Measurements from ENCODE around the gene RASSF5.

Gene RASSF5

GRCh38 chr1:206498685-206499084 lies 8.6 kb upstream of the RASSF5 start:
- DNase-seq, result no peak

GRCh38 chr1:206500046-206500445 lies 7.3 kb upstream of the RASSF5 start:
- no peak for DNase-seq

- no peak for DNase-seq
Observed at GRCh38 chr1:206501881-206502280, 5.5 kb upstream of the RASSF5 start.

GRCh38 chr1:206502403-206502802 lies 4.9 kb upstream of the RASSF5 start:
- no peak for DNase-seq

DNA sequence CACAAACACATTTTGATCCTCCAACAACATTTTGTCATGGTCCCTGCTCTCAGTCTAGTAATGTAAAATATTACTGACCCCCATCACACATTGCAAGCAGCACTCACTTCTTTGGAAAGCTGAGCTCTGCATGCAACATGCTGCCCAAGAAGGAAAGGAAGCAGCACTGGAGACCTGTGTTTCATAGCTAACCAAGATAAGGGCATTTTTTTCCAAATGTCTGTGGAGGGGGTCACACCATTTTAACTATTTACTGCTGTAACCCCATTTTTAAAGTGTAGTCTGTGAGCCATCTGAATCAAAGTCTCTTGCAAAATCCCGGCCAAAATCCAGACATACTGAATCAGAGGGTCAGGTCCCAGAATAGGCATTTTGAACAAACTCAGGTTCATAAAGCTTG lies 4.5 kb upstream of the RASSF5 start:
- no peak for DNase-seq

- no peak for DNase-seq
Observed at GRCh38 chr1:206503591-206504362, 3.6 kb upstream of the RASSF5 start.

GRCh38 chr1:206504363-206504713 lies 3.0 kb upstream of the RASSF5 start:
- DNase-seq, result no peak

GRCh38 chr1:206505702-206506355 lies 1.5 kb upstream of the RASSF5 start:
- peak; percentile 15 for DNase-seq

- DNase-seq, result peak; percentile 37
Observed at GRCh38 chr1:206506405-206507283, 687 bp upstream of the RASSF5 start.

- DNase-seq, result no peak
Observed at GRCh38 chr1:206508130-206508889, 979 bp downstream of the RASSF5 start.

DNA sequence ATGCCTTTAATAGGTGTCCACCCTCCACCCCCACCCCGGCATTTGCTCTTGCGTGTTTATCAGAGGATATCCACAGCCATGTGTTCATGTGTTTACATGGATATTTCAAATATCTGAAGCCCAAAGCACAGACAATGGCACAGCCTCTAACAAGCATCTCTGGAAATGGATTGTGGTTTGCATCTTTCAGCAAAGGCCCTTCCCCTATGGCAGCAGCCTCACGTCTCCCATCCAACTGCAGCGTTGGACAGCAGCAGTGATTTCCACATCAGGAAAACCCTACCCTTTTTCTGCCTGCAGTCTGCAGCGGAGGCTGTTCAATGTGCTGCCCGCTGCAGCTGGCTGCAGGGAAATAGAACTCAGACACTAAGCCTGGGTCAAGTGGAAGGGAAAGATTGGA lies 1.6 kb downstream of the RASSF5 start:
- no peak for DNase-seq

DNA sequence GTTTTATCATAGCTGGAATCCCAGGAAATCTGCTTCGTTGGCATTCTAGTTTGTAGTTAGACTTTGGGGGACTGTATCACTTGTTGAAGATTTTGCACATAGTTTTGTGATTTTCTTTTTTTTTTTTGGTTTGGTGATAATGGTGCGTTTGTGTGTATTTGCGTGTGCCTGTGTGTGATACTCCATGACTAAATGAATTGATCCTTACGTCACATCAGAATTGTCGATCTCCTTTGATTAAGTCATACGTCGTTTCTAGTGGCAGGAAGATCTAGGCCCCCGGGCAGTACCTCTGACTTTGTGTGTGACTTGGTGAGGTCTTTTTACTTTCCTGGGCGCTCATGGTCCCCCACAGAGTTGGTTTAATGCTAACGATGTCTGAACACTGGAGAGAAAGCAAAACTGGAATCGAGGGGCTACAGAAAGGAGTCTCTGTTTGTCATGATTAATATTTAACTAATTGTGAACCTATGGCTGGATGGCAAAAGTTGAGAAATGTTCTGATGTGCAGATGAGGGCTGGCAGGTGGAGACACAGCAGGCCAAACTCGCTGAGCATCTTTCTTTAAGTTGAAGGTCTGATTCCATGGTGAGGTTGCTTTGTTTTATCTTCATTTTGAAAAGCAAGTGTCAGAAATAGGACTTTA lies 2.4 kb downstream of the RASSF5 start:
- no peak for DNase-seq

DNA sequence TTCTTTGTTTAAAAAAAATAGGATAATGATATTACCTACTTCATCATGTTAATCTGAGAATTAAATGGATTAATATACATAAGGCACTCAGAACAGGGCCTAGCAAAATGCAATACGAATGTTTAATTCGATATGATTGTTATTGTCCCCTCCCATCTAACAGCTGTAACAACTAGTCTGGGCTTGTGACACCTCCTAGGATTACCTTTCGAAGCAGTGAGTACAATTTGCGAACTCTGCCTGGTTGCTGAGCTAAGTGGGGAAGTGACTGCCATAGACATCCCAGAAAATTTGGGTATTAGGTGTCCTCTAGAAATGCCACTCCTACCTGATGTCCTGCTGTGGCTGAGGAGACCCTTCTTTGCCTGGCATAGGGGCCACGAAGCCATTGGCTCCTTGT lies 3.0 kb downstream of the RASSF5 start:
- no peak for DNase-seq

GRCh38 chr1:206511362-206512057 lies 4.2 kb downstream of the RASSF5 start:
- DNase-seq, result no peak

DNA sequence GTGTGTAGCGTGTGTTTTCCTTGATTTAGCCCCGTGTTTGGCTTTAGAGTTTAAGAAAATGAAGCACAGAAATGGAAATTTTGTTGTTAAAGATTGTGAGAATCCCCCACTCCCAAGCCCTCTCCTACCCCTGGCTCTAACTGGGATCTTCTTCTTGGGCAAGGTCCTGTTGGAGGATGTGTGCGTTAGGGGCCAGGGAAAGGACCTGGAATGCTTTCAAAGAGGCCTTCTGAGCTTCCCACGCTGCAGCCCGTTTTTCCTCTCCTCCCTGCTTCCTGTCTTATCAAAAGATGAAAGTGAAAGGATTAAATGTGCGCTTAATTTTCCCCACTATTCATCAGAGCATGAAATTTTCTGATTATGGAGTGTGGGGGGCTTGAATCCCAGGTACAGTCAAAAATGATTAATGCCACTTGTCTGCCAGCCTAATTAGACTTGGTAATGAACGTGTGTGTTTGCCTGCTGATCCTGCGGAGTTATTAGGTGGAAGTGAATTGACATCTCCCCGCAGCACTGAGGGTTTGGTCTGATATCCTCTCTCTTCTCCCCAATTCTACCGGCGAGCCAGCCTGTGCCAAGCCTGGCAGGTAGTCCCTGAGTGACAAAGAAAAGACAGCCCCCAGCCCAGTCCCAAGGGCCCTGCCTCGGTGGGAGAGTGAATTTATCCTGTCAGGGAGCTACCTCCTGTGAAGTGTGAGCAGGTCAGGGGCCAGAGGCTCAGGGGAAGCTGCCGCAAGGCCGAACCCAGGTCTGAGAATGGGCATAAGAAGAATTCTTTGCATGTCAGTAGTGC lies 4.9 kb downstream of the RASSF5 start:
- DNase-seq, result peak; percentile 35

DNA sequence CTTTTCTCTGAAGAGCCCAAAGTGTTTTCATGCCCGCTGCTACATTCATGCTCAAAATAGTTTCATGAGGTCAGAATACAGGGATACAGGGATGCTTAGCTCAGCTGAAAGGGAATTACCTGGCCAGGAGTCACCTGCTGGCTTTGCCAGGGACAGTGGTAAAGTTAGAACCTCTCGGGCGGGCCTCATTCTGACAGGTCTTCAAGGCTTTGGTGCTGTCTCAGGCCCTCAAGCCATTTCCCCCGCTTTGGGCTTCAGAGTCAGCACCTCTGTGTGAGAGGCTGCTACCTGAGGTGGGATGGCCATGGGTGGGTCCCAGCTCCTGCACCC lies 5.5 kb downstream of the RASSF5 start:
- DNase-seq, result no peak

DNA sequence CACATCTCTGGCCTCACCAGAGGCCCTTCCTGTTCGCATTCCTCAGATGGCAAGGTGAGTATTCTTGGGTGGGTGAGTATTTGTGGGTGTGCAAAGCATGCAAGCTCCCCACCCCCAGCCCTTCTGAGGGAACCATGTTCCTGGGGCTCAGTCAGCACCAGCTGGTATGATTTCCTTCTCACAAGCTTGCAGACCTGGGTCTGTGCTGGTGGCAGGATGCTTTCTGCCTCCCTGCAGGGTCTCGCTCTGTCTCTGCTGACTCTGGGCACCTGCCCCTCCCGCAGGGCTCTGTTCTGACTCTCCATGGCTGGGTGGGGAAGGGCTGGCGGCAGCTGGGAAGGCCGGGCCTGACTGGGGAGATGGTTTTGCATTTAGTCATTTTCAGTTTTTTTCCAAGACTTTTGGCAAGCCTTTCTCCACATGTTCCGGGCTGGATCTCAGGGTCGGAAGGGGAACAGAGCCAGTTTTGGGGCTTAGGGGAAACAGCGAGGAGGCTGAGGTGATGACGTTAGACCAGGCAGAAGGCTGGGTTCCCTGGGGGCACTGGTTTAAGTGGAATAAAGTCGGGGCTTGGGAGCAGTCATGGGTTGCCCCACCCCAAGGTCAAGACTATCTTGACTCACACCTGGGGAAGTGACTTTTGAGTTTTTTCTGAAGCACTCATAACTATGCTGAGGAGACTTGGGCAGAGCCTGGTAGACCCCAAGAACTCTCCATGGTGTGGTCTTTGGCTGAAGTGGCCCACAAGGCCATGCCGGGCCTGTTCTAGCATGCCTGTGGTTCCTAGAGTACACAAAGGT lies 6.2 kb downstream of the RASSF5 start:
- DNase-seq, result no peak

DNA sequence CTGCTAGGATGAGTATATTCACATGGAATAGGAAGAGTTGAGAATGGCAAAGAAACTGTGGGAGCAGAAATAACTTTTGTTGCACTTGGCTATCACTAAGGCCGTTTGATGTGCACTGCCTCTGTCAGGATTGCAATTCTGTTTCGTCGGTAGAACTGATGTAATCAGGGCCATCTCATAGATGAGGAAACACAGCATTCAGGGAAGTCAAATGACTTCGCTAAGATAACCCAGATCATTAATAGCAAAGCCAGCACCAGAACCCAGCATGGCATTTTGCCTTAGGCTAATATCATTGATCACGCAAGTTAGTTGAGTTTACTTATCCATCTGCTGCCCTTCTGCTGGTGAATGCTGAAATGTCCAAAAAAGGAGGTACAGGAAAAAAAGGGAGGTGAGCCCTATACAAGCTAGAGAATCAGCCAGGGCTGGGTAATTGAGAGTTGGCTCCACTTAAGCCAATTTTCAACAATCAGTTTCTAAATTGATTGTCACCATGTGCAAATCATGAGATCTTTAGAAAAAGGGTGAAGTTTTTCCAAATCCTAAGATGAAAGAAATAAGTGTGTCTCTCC lies 7.6 kb downstream of the RASSF5 start:
- peak; percentile 65 for DNase-seq

DNA sequence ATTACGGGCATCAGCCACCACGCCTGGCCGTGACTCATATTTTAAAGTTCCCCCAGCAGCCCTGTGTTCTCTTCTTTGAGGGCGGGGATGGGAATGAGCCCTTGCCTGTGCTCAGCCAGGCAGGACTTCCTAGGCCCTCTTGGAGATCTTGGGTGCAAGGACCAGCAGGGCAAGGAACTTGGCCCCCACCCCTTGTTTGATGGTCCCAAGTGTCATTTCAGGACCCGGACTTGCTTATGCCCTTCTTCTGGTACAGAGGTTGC lies 9.3 kb downstream of the RASSF5 start:
- no peak for DNase-seq

DNA sequence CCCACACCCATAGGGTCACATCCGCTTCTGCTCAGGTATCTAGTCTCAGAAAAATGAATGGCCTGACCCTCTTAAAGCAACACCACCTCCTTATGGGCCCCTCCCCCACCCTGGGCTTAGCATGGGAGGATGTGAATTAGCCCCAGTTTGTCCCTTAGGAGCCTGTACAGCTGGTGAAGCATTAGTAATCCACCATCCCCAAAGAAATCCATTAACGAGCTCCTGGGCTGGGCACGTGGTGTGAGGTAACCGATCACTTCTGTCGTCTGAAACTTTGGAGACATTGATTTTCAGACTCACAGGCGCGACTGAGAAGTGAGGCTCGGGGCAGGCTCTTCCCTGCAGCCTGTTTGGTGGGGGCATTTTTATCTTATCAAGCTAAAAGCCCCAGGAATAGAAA lies 10.5 kb downstream of the RASSF5 start:
- DNase-seq, result no peak
